PC-9 (cell line): ENCODE measurements around the gene GLIPR1. TPM values are rescaled to one million over a fixed set of nuclear protein-coding genes. Genes with fewer than 3 reads are reported as not detected.

Experiments
- BruUV-seq: library from RNA; stranded (reverse); fragments of 400-500 nt; replicated peaks from 2 replicates; lab custom pipeline; 2021; lab: Mats Ljungman, UMichigan
- CTCF ChIA-PET: fragments of 300-600 bp; sonication (Branson Sonifier 250); formaldehyde crosslinking; loops from one replicate; lab custom pipeline; 2022; ENCODE audit warnings: antibody characterized with exemption; lab: Charles Lee
- POLR2A ChIA-PET: fragments of 300-600 bp; sonication (Branson Sonifier 250); formaldehyde crosslinking; loops from one replicate; lab custom pipeline; 2022; ENCODE audit warnings: antibody characterized with exemption; ENCODE audit not compliant: unreplicated experiment; lab: Charles Lee
- DNase-seq, 2 experiments: peaks; one replicate each; pipeline versions ENCODE4 v3.0.0 to v3.0.0-alpha.2; 2015 to 2022; ENCODE audit warnings: mixed read lengths in 1 of 2
- H2AFZ ChIP-seq: fragments of 200-600 bp; sonication (generic); 2 replicates; pipeline ENCODE4 v1.8.1; 2017; ENCODE audit warnings: antibody characterized with exemption
- H3F3A ChIP-seq: fragments of 200-600 bp; sonication (generic); 2 replicates; pipeline ENCODE4 v1.8.1; 2017; ENCODE audit warnings: antibody characterized with exemption, mild to moderate bottlenecking, low read depth; ENCODE audit not compliant: insufficient read depth
- H3K27ac ChIP-seq: fragments of 200-600 bp; sonication (generic); 2 replicates; pipeline ENCODE4 v1.6.1; 2016; ENCODE audit warnings: mixed run types
- H3K27me3 ChIP-seq: fragments of 200-600 bp; sonication (generic); 2 replicates; pipeline ENCODE4 v1.6.1; 2016; ENCODE audit warnings: low read depth, mixed run types; ENCODE audit not compliant: insufficient read depth
- H3K36me3 ChIP-seq: fragments of 200-600 bp; sonication (generic); 2 replicates; pipeline ENCODE4 v1.6.1; 2016; ENCODE audit warnings: low read depth, mixed run types
- H3K4me1 ChIP-seq: fragments of 200-600 bp; sonication (generic); replicated peaks from 2 replicates; pipeline ENCODE4 v1.6.1; 2016; ENCODE audit warnings: mixed run types; ENCODE audit not compliant: insufficient read depth
- H3K4me2 ChIP-seq: fragments of 200-600 bp; sonication (generic); 2 replicates; pipeline ENCODE4 v1.6.1; 2017; ENCODE audit warnings: mixed run types
- H3K4me3 ChIP-seq: fragments of 200-600 bp; sonication (generic); 2 replicates; pipeline ENCODE4 v1.6.1; 2016; ENCODE audit warnings: mixed run types
- H3K79me2 ChIP-seq: fragments of 200-600 bp; sonication (generic); 2 replicates; pipeline ENCODE4 v1.6.1; 2017; ENCODE audit warnings: low read depth, mixed run types
- H3K9me2 ChIP-seq: fragments of 200-600 bp; sonication (generic); 2 replicates; pipeline ENCODE4 v1.8.1; 2017; ENCODE audit warnings: mild to moderate bottlenecking; ENCODE audit not compliant: insufficient read depth
- H3K9me3 ChIP-seq: fragments of 200-600 bp; sonication (generic); 2 replicates; pipeline ENCODE4 v1.8.1; 2016; ENCODE audit warnings: low read depth; ENCODE audit not compliant: insufficient read depth
- H4K20me1 ChIP-seq: fragments of 200-600 bp; sonication (generic); 2 replicates; pipeline ENCODE4 v1.8.1; 2017; ENCODE audit not compliant: insufficient read depth
- CTCF ChIP-seq: fragments of 200-600 bp; sonication (generic); conservative IDR thresholded peaks from 2 replicates; pipeline ENCODE4 v1.6.1; 2017; ENCODE audit warnings: mixed run types, antibody characterized with exemption, mild to moderate bottlenecking, moderate library complexity
- EZH2 ChIP-seq: fragments of 200-600 bp; sonication (generic); IDR thresholded peaks from 2 replicates; pipeline ENCODE4 v1.8.0; 2017; ENCODE audit warnings: antibody characterized with exemption, low read depth
- intact Hi-C: fragments of 100-400 bp; cut with micrococcal nuclease; formaldehyde crosslinking; loops from one replicate; pipeline ENCODE4 v1.10.0; 2022; ENCODE audit not compliant: unreplicated experiment
- total RNA-seq: library from RNA; stranded (reverse); gene quantifications from 2 replicates; pipeline ENCODE4 v1.2.3, GENCODE V29; 2021

The GLIPR1 gene
- total RNA-seq, 1 experiment from 2014 or later, result 14.1 TPM

- no peaks in the 10 kb centered on the region for H3K79me2 ChIP-seq
- no peaks in the 10 kb centered on the region; the same call in 1 of the 2 replicates for H3K4me1 ChIP-seq
- H2AFZ ChIP-seq, result peak overlapping the region; percentile 42; the same call in 1 of the 2 replicates
- peak; percentile 3 to 40 for DNase-seq
- H3K27me3 ChIP-seq, result no peaks in the 10 kb centered on the region
- 0 out of 2 replicates have a peak, but pooled peaks cover 4% of the 10 kb centered on the region for H3K9me3 ChIP-seq
- intact Hi-C loops, result loop anchor here (1.0 to 10.0 kb wide), 7 partner anchors 98 to 928 kb away; partner anchors contain the start of gene PHLDA1
- ChIA-PET CTCF (no interaction called here), POLR2A (interaction anchor here (0.6 kb wide), 2 partner anchors 173 to 564 kb away, joined by 8 read pairs; no protein-coding TSS in a partner anchor)
- H3K4me2 ChIP-seq, result no peak overlapping the region
- BruUV-seq, result no TSS peak
- TF ChIP-seq CTCF (peak; percentile 82), EZH2 (no peak)
- no peaks in the 10 kb centered on the region for H3K36me3 ChIP-seq
- no peaks in the 10 kb centered on the region for H4K20me1 ChIP-seq
- no peak overlapping the region for H3K4me3 ChIP-seq
- H3F3A ChIP-seq, result no peaks in the 10 kb centered on the region
- no peak overlapping the region for H3K27ac ChIP-seq
- no peaks in the 10 kb centered on the region for H3K9me2 ChIP-seq
Observed at GRCh38 chr12:75526655-75527511, 46.3 kb downstream of the GLIPR1 start.

DNA sequence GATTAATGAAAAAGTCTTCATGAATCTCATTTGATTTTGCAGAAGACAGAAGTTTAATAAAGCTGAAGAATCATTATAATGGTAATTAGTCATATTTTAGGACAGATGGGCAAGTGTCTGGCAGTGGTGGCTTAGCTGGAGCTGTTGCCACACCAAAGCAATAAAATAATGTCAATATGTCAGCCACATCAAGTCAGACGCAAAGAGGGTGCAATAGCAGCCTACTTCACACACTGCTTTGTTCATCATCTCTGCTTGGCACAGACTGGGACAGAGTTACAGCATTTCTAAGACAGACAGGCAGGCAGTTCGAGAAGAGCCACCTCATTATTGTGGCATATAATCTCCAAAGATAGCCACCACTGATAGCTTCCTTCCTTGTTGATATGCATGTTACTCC is 47.7 kb downstream of the GLIPR1 start:
- H3K79me2 ChIP-seq, result no peaks in the 10 kb centered on the region
- no peak for DNase-seq
- 0 out of 2 replicates have a peak, but pooled peaks cover 4% of the 10 kb centered on the region for H3K9me3 ChIP-seq
- H3F3A ChIP-seq, result no peaks in the 10 kb centered on the region
- no TSS peak for BruUV-seq
- CTCF ChIA-PET, result no interaction called here
- H3K36me3 ChIP-seq, result no peaks in the 10 kb centered on the region
- no peaks in the 10 kb centered on the region; the same call in 1 of the 2 replicates for H3K4me1 ChIP-seq
- no peak overlapping the region for H3K4me3 ChIP-seq
- no peaks in the 10 kb centered on the region for H3K27me3 ChIP-seq
- H3K9me2 ChIP-seq, result no peaks in the 10 kb centered on the region
- no peak overlapping the region for H3K27ac ChIP-seq
- no peak overlapping the region for H2AFZ ChIP-seq
- POLR2A ChIA-PET, result interaction anchor here (0.6 kb wide), 1 partner anchor 503 kb away, joined by 6 read pairs; the partner anchor contains the start of gene PHLDA1
- no peak for TF ChIP-seq CTCF
- no peak for TF ChIP-seq EZH2
- intact Hi-C loops, result loop anchor here (5.0 to 10.0 kb wide), 4 partner anchors 97 to 289 kb away; no protein-coding TSS in a partner anchor
- no peaks in the 10 kb centered on the region for H4K20me1 ChIP-seq
- no peak overlapping the region for H3K4me2 ChIP-seq

GRCh38 chr12:75528692-75529091 is 48.1 kb downstream of the GLIPR1 start:
- Histone ChIP-seq H3K36me3 (no peaks in the 10 kb centered on the region), H3K27me3 (no peaks in the 10 kb centered on the region), H3K79me2 (no peaks in the 10 kb centered on the region), H3K9me2 (no peaks in the 10 kb centered on the region), H3K4me1 (no peaks in the 10 kb centered on the region; the same call in 1 of the 2 replicates), H3K4me2 (no peak overlapping the region), H4K20me1 (no peaks in the 10 kb centered on the region), H3F3A (no peaks in the 10 kb centered on the region), H3K9me3 (0 out of 2 replicates have a peak, but pooled peaks cover 4% of the 10 kb centered on the region), H3K4me3 (no peak overlapping the region), H2AFZ (0 out of 2 replicates have a peak overlapping the region, but pooled peaks have one; percentile 24), H3K27ac (no peak overlapping the region)
- BruUV-seq, result no TSS peak
- TF ChIP-seq EZH2 (no peak), CTCF (no peak)
- POLR2A ChIA-PET, result no interaction called here
- CTCF ChIA-PET, result no interaction called here
- DNase-seq, result no peak
- intact Hi-C loops, result loop anchor here (5.0 to 10.0 kb wide), 4 partner anchors 96 to 289 kb away; no protein-coding TSS in a partner anchor
